Measurements from ENCODE around the gene FAM13B.

GRCh38 chr5:137899493-137899892, 133.4 kb downstream of the FAM13B start:
- TF ChIP-seq POLR2AphosphoS5 (IDR thresholded peaks at IDR 0.05; ENCODE audit: borderline replicate concordance, low read depth, low read length) (no peak), EZH2 (IDR thresholded peaks at IDR 0.05) (no peak)
